ENCODE measurements around the gene NXT2.
A peak's percentile ranks its signal among the peaks of the same experiment; 100 is the strongest.
"Not testable (repeated sequence)": the region's sequence is repeated elsewhere in the genome, so short reads cannot be mapped to it uniquely, and the experiment has no call there.

The NXT2 gene

DNA sequence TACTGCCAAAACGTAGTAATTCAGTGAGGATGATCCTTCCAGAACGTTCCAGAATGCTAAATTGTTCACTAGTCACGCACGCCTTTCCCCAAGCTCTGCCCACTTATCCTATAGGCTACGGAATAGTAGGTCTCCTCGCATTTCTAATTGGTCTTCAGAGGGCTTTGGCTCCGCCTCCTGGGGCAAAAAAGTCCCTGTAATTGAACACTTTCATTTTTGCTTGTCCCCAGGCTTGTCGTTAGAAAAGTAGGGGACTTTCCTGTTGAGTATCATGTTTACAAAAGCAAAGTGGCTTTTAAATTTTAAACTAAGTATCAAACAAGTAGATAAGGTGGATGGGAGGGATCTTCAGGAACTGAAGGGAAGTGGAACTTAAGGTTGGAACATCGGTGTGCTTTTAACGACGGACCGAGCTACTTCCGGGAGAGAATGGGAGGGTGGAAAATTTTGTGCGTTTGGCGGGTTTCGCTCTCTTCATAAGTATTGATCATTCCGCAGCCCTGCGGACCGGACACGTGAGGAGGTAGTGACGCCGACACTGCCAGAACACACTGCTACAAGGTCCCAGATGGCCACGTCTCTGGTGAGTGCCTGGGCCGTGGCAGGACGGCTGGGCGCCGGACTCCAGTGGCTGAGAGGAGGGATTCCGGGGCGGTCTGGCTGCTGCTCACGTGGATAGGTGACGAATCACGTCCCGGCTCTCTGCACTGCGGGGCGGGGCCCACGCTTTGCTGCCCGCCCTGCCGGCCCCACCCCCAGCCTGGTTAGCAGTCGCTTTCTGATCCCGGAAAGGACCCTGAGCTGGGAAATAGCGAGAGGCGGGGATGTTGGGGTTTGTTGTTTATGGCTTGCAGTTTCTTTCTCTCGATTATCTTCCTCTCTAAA is at the start of gene NXT2:
Gene NXT2 (plus strand): TSS at position 406 of the 885 bp plus-strand sequence. CDS start 163 bp downstream, at position 569.
- DNase-seq = peak; percentile 50 to 72 (median 64)

DNA sequence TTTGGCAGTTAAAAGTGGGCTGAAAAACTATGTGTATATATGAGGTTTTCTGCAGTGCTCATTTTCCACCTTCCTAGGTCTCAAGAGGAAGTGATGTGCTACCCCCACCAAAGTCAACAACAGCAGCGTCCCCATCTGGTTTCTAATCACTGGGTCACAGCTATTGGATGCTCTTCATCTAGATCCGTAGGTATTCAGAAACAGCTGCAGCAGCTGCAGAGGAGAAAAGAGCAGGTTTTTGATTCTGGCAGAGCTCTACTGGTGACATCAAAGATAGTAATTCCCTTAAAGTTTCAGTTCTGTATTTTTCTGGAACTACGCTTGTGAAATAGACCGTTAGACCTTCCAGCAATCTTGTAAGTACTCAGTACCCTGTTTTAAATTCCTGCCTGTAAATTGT is 49.0 kb upstream of the NXT2 start:
- DNase-seq = no peak

DNA sequence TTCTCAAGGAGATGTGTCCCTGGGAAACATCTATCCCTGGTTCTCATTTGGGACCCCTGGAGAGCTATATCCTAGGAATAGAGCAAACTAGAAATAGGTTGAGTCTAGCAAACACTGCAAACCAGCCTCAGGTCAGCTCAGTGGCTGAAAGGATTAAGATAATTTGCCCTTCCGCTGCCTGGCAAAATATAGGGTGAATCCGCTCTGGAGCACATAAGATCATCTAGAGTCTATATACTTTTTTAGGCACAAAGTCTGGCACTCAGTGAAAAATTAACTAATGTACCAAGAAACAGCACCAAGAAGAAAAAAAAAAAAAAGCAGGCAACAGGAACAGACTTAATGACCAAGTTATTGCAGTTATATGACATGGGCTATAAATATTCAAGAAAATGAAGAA is 47.5 kb upstream of the NXT2 start:
- no peak for DNase-seq

DNA sequence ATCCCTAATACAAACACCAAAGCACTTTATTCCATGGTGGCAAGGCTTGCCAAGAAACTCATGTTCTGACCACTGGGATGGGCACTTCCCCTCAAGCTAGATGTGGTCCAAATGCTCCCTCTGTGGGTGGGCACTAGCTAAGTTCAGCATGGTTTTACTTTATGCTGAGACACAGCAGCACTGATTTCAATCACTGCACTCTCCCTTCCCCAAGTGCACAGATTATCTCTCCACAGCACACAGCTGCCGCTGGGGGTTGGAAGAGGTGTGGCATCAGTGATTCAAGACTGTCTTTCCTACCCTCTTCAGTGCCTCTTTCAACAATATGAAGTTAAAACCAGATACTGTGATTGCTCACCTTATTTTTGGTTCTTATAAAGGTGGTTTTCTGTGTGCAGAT is 38.2 kb upstream of the NXT2 start:
- DNase-seq = no peak

DNA sequence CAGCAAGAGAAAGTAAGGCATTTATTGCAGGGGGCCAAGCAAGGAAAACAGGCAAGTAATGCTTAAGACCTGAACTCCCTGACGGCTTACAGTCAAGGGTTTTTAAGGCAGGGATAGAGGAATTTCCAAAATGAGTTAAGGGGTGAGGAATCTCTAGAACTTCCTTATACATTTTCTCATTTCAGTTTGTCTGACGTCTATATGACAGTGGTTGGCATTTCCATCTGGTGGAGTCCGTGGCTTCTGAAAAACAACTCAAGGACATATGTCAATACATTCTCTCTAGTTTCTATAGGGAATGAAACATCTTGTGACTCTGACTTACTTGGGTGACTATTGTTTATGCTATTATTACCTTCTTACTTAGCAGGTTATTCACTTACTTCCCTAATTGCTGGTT is 35.5 kb upstream of the NXT2 start:
- no peak for DNase-seq

DNA sequence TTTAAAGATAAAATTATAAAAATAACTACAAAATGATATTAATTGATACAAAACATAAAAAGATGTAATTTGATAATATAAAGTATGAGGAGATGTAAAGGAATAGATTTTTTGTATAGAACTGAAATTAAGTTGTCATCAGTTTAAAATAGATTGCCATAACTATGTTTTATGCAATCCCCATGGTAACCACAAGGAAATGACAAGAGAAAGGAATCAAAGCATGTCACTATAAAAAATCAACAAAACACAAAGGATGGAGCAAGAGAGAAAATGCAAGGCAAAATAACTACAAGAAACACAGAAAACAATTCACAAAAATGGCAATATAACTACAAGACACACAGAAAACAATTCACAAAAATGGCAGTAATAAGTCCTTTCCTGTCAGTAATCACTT is 27.7 kb upstream of the NXT2 start:
- DNase-seq = no peak

DNA sequence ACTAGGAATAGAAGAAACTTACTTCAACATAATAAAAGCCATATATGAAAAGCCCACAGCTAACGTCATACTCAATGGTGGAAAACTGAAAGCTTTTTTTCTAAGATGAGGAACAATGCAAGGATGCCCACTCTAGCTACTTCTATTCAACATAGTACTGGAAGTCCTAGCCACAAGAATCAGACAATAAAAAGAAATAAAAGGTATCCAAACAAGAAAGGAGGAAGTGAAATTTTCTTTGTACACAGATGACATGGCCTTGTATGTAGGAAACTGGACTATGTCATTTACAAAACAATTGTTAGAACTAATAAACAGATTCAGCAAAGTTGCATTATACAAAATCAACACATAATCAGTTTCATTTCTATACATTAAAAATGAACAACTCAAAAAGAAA is 25.5 kb upstream of the NXT2 start:
- no peak for DNase-seq

DNA sequence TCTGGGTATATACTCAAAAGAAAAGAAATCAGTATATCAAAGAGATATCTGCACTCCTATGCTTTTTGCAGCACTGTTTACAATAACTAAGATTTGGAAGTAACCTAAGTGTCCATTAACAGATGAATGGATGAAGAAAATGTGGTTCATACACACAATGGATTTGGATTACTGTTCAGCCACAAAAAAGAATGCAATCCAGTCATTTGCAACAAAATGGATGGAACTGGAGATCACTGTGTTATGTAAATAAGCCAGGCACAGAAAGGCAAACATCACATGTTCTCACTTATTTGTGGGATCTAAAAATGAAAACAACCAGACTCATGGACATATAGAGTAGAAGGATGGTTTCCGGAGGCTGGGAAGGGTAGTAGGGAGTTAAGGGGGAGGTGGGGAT is 17.6 kb upstream of the NXT2 start:
- DNase-seq = no peak

DNA sequence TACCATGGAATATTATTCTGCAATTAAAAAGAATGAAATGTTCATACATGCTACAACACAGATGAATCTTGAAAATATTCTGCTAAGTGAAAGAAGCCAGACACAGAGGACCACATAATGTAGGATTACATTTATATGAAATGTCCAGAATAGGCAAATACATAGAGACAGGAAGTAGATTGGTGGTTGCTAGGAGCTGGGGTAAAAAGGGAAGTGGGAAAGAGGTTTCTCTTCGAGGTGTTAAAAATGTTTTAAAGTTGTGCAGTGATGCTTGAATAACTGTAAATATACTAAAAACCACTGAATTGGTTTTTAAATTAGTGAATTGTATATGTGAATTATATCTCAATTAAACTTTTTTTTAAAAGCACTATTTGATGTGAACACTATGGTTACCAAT is 3.6 kb upstream of the NXT2 start:
- DNase-seq = no peak

DNA sequence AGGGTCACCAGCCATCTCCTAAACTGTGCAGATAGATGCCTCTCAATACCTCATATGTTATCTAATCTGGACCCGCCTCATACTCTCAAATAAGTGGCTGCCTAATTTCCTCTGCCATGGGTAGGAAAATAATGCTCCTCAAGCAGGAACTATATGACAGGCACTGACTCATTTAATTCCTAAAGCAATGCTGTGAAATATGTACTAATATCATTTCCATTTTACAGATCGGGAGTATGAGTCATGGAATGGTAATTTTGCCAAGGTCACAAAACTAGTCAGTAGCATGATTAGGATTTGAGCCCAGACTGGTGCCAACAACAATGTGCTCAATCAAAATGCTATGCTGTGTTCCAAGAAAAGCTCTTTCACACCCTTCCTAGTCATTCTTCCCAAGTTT is 3.0 kb upstream of the NXT2 start:
- no peak for DNase-seq

DNA sequence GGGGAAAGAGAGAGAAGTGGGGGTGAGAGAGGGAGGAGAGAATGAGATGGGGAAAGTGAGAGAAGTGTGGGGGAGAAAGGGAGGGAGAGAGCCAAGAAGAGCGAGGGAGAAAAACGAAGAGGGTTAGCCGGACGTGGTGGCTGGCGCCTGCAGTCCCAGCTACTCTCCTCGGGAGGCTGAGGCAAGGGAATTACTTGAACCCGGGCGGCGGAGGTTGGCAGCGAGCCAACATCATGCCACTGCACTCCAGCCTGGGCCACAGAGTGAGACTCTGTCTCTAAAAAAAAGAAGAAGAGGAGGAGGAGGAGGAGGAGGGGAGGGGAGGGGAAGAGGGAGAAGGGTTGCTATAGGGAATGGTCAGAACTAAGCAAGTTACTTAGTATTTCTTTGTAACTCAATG is 1.7 kb upstream of the NXT2 start:
- DNase-seq = no peak

DNA sequence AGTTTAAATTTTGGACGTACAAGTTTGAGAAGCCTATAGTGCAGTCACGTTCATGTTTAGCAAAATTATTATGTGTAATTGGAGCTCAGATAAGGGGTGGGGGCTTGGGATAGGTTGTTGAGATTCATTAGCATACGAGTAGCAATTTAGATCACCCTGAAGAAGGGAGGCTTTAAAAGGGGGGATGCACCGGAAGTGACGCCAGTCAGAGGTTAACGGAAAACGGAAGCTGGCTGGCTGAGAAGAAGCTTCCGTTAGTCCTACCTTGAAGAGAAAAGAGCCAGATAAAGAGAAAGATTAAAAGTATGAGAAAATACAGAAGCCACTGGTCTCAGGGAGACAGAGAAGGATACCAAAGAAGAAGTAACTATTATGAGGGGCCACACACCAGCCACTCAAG is 1.1 kb upstream of the NXT2 start:
- no peak for DNase-seq

DNA sequence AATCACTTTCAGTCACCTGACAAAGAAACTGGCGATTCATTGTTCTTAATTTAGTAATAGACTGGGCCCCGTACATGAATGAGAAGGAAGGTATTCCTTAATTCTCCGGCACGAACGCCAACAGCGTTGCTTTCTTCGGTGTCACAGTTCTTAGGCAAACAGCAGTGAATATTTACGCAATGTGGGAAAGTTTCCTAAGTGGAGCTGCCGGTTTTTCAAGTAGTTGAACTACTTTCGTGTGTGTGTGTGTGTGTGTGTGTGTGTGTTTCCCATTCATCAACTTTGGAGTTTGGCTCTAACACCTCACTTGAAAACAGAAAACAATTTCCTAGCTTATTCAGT is 651 bp downstream of the NXT2 start:
- DNase-seq = no peak

DNA sequence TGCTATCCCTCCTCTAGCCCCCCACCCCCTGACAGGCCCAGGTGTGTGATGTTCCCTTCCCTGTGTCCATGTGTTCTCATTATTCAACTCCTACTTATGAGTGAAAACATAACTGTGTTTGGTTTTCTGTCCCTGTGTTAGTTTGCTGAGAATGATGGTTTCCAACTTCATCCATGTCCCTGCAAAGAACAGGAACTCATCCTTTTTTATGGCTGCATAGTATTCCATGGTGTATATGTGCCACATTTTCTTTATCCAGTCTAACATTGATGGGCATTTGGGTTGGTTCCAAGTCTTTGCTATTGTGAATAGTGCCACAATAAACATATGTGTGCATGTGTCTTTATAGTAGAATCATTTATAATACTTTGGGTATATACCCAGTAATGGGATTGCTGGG is 2.4 kb downstream of the NXT2 start:
- DNase-seq = not testable (repeated sequence)

DNA sequence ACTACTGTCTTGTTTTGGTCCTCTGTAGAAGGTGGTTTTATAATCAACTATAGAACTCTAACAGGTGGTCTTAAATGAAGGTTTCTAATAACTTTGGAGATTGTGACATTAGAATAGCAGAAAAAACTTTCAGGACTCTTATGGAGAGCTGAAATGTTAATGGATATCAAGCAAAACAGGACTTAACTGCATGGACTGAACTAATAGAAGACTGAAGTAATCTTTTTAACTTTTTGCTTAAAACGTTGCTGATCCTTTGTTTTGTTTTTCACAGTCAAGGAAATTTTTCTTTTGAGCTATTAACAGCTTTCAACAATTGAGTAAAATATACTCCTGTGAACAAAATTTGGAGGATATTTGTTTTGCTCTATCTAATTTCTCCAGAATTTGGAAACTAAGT is 17.2 kb downstream of the NXT2 start:
- DNase-seq = no peak

DNA sequence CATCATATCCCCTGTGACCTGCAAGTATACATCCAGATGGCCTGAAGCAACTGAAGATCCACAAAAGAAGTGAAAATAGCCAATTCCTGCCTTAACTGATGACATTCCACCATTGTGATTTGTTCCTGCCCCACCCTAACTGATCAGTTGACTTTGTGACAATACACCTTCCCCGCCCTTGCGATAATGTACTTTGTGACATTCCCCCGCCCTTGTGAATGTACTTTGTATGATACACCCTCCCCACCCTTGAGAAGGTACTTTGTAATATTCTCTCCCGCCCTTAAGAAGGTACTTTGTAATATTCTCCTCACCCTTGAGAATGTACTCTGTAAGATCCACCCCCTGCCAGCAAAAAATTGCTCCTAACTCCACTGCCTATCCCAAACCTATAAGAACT is 39.4 kb downstream of the NXT2 start:
- not testable (repeated sequence) for DNase-seq

DNA sequence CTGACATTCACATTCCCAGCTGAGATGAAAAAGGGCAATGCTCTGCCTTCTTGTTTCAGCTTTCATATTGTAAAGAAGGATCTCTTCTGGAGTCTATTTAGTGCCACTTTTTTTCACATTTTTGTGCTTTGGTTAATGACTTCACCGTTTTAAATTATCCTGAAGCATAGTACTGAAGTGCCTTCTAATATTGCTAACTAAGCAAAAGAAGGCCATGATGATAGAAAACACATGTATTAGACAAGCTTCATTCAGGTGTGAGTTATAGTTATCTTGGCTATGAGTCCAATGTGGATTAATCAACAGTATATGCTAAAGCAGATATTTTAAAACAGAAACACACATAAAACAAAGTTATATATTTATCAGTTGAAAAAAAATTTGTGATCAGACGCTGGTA is 40.4 kb downstream of the NXT2 start:
- no peak for DNase-seq

DNA sequence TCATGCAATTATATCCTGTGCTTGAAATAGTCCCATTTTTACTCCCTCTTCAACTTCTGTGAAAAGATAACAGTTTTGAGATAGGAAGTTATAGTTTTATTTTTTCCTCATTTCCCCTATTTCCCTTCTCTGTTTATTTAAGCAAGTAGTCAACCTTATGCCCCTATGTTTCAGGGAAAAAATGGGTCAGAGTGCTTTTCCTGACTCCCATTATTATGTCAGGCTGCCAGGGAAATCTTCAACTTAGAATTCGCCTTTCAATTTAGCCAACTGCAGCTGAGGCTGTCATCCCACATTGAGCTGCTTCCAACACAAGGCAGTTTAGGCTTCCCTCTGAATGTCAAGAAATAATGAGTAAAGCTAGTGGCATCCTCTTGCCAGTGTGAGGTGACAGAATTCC is 42.3 kb downstream of the NXT2 start:
- no peak for DNase-seq

DNA sequence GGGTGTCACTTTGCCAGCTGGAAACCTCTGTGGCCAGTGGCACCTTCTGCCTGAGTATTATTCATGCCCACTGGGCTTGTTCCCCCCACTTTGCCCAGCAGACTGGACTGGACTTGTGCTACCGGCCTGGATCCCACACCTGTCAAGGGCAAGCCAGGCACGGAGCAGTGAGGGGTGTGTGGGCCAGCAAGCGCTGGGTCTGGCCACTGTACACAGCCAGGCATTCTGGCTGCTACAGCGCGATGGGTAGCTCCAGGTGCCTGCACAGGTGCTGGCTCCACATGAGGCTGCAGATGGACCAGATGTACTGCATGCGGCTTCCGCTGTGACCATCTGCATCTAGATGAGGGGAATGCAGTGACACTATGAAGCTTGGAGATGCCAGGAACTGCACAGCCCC is 48.8 kb downstream of the NXT2 start:
- DNase-seq = no peak

DNA sequence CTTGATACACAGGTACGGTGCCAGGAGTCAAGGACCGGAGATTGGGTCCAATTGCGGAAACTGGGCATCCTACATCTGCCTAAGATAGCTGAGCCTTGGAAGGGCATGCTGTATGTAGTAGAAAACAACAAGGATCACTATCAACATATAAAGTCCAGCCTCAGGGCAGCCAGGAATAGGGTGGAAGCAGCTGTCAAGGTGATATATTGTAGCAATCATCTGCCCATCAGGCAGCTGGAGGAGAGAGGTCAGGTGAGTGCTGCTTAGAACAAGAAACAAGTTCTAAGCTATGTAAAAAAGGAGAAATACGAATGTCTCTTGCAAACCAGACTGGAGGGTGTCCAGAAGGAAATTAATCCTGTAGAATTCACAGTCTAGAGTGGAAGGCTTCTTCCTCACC is 53.5 kb downstream of the NXT2 start:
- no peak for DNase-seq
